Measurements from ENCODE around the gene GARIN6.

Gene GARIN6

GRCh38 chr12:99649551-99649950 is 2.0 kb downstream of the GARIN6 start:
- no peak for DNase-seq (ENCODE audit: low read depth, low spot score)
- in situ Hi-C loops (cut with HindIII; ENCODE audit: low sequenced_read_pairs), result no loop called here
- no peak overlapping the region for H3K4me3 ChIP-seq (ENCODE audit: low read depth, low read length)
- no peak for TF ChIP-seq CTCF (IDR thresholded peaks at IDR 0.05; ENCODE audit: low read depth, low read length)

- peak; percentile 29 for DNase-seq (ENCODE audit: low read depth, low spot score)
- peak; percentile 34 for TF ChIP-seq CTCF (IDR thresholded peaks at IDR 0.05; ENCODE audit: low read depth, low read length)
- H3K4me3 ChIP-seq (ENCODE audit: low read depth, low read length), result no peak overlapping the region
- in situ Hi-C loops (cut with HindIII; ENCODE audit: low sequenced_read_pairs), result no loop called here
Observed at GRCh38 chr12:99658671-99659349, 11.3 kb downstream of the GARIN6 start.

GRCh38 chr12:99670635-99671034 is 23.1 kb downstream of the GARIN6 start:
- in situ Hi-C loops (cut with HindIII; ENCODE audit: low sequenced_read_pairs), result no loop called here

GRCh38 chr12:99680276-99680675 is 32.7 kb downstream of the GARIN6 start:
- no peak for TF ChIP-seq CTCF (IDR thresholded peaks at IDR 0.05; ENCODE audit: low read depth, low read length)
- DNase-seq (ENCODE audit: low read depth, low spot score), result no peak
- in situ Hi-C loops (cut with HindIII; ENCODE audit: low sequenced_read_pairs), result no loop called here
- no peak overlapping the region for H3K4me3 ChIP-seq (ENCODE audit: low read depth, low read length)

More at GRCh38 chr12:99670635-99671034, 23.1 kb downstream of the GARIN6 start:
- no peak overlapping the region for H3K4me3 ChIP-seq (ENCODE audit: low read depth, low read length)
- no peak for TF ChIP-seq CTCF (IDR thresholded peaks at IDR 0.05; ENCODE audit: low read depth, low read length)
- peak; percentile 2 for DNase-seq (ENCODE audit: low read depth, low spot score)

- in situ Hi-C loops (cut with HindIII; ENCODE audit: low sequenced_read_pairs), result no loop called here
- no peak for TF ChIP-seq CTCF (IDR thresholded peaks at IDR 0.05; ENCODE audit: low read depth, low read length)
- DNase-seq (ENCODE audit: low read depth, low spot score), result no peak
- no peak overlapping the region for H3K4me3 ChIP-seq (ENCODE audit: low read depth, low read length)
Observed at GRCh38 chr12:99686142-99686541, 38.6 kb downstream of the GARIN6 start.

- no peak for TF ChIP-seq CTCF (IDR thresholded peaks at IDR 0.05; ENCODE audit: low read depth, low read length)
- no peak overlapping the region for H3K4me3 ChIP-seq (ENCODE audit: low read depth, low read length)
Observed at GRCh38 chr12:99695050-99695449, 47.5 kb downstream of the GARIN6 start.

More at GRCh38 chr12:99695050-99695449, 47.5 kb downstream of the GARIN6 start:
- in situ Hi-C loops (cut with HindIII; ENCODE audit: low sequenced_read_pairs), result no loop called here
- DNase-seq (ENCODE audit: low read depth, low spot score), result no peak
